ENCODE measurements around the gene BTBD7.

GRCh38 chr14:93249128-93249831 is 83.6 kb downstream of the BTBD7 start:
- TF ChIP-seq BHLHE40 (IDR thresholded peaks at IDR 0.05; ENCODE audit: low read depth, low read length), result no peak
- TF ChIP-seq CTCF (conservative IDR thresholded peaks at IDR 0.05; ENCODE audit: low read depth, low read length), result no peak
- TF ChIP-seq CHD1 (IDR thresholded peaks at IDR 0.05; ENCODE audit: low read depth, low read length), result no peak
- no peak for TF ChIP-seq POLR2A (IDR thresholded peaks at IDR 0.05; ENCODE audit: low read depth, low read length)
- no peak for TF ChIP-seq FOS (IDR thresholded peaks at IDR 0.05; ENCODE audit: low read depth, low read length)
- TF ChIP-seq ELK1 (IDR thresholded peaks at IDR 0.05; ENCODE audit: borderline replicate concordance, low read depth, low read length), result no peak
- no peak for TF ChIP-seq RFX5 (IDR thresholded peaks at IDR 0.05; ENCODE audit: low read depth, low read length)

All from IMR-90 (cell line).